Fibroblast of skin of left quadriceps (primary cell): ENCODE data around the gene MLH3.

Experiments used
- DNase-seq, 2 experiments: peaks; one replicate each; pipeline ENCODE4 v3.0.0-alpha.2; 2013; ENCODE audit warnings: low read depth in 2 of 2

The MLH3 gene

GRCh38 chr14:74965486-74966153 is 85.6 kb downstream of the MLH3 start:
- no peak for DNase-seq

- DNase-seq = no peak
Measured at GRCh38 chr14:74964787-74965485, 86.3 kb downstream of the MLH3 start.
